H9 (cell line): ENCODE data around the gene TRIM65. TPM values are rescaled to one million over a fixed set of nuclear protein-coding genes. Genes with fewer than 3 reads are reported as not detected.

ENCODE experiments used
- DNase-seq: peaks from one replicate; pipeline ENCODE4 v3.0.0-alpha.2; 2017
- H2AFZ ChIP-seq: one replicate; pipeline ENCODE4 v1.6.1; 2013; ENCODE audit warnings: mild to moderate bottlenecking, low read length, control low read depth, moderate library complexity
- H2AK5ac ChIP-seq: 2 replicates; pipeline ENCODE4 v1.6.1; 2013; ENCODE audit warnings: low read length, control low read depth, mixed read lengths; ENCODE audit not compliant: insufficient read length
- H2BK120ac ChIP-seq: one replicate; pipeline ENCODE4 v1.6.1; 2013; ENCODE audit warnings: low read depth, mild to moderate bottlenecking, low read length, control low read depth, inconsistent platforms; ENCODE audit not compliant: poor library complexity, severe bottlenecking
- H2BK12ac ChIP-seq: 2 replicates; pipeline ENCODE4 v1.6.1; 2013; ENCODE audit warnings: low read length, control low read depth, mixed read lengths, low read depth; ENCODE audit not compliant: insufficient read length
- H2BK15ac ChIP-seq: 2 replicates; pipeline ENCODE4 v1.6.1; 2013; ENCODE audit warnings: low read depth, low read length, control low read depth
- H2BK20ac ChIP-seq: one replicate; pipeline ENCODE4 v1.6.1; 2013; ENCODE audit warnings: low read depth, mild to moderate bottlenecking, low read length, control low read depth, inconsistent platforms; ENCODE audit not compliant: poor library complexity, severe bottlenecking
- H2BK5ac ChIP-seq: 2 replicates; pipeline ENCODE4 v1.6.1; 2013; ENCODE audit warnings: low read length, control low read depth, mixed read lengths; ENCODE audit not compliant: insufficient read length
- H3K14ac ChIP-seq: 2 replicates; pipeline ENCODE4 v1.6.1; 2013; ENCODE audit warnings: low read length, control low read depth; ENCODE audit not compliant: insufficient read depth
- H3K18ac ChIP-seq: 2 replicates; pipeline ENCODE4 v1.6.1; 2013; ENCODE audit warnings: low read depth, mild to moderate bottlenecking, mixed read lengths, low read length, control low read depth; ENCODE audit not compliant: insufficient read length
- H3K23ac ChIP-seq: 2 replicates; pipeline ENCODE4 v1.6.1; 2013; ENCODE audit warnings: low read length, control low read depth, mixed read lengths, low read depth; ENCODE audit not compliant: insufficient read length
- H3K23me2 ChIP-seq: 2 replicates; pipeline ENCODE4 v1.6.1; 2013; ENCODE audit warnings: low read depth, mild to moderate bottlenecking, mixed read lengths, low read length, control low read depth; ENCODE audit not compliant: insufficient read length, poor library complexity, severe bottlenecking
- H3K27ac ChIP-seq: 2 replicates; pipeline ENCODE4 v1.5.1; 2013; ENCODE audit warnings: low read length, control low read depth, mixed read lengths, low read depth; ENCODE audit not compliant: insufficient read length
- H3K27me3 ChIP-seq: 2 replicates; pipeline ENCODE4 v1.6.1; 2013; ENCODE audit warnings: low read length, control low read depth, inconsistent platforms; ENCODE audit not compliant: insufficient read depth
- H3K4ac ChIP-seq: 2 replicates; pipeline ENCODE4 v1.6.1; 2013; ENCODE audit warnings: low read depth, mild to moderate bottlenecking, control low read depth, inconsistent platforms, low read length, moderate library complexity
- H3K4me1 ChIP-seq: 2 replicates; pipeline ENCODE4 v1.6.1; 2013; ENCODE audit warnings: low read length, control low read depth, inconsistent platforms; ENCODE audit not compliant: insufficient read depth
- H3K4me2 ChIP-seq: 2 replicates; pipeline ENCODE4 v1.6.1; 2013; ENCODE audit warnings: low read length, control low read depth, mixed read lengths; ENCODE audit not compliant: insufficient read length, insufficient read depth
- H3K56ac ChIP-seq: 2 replicates; pipeline ENCODE4 v1.6.1; 2013; ENCODE audit warnings: low read depth, mild to moderate bottlenecking, mixed read lengths, low read length, control low read depth; ENCODE audit not compliant: insufficient read length
- H3K79me1 ChIP-seq: 2 replicates; pipeline ENCODE4 v1.6.1; 2013; ENCODE audit warnings: low read depth, mild to moderate bottlenecking, moderate library complexity, low read length, control low read depth, inconsistent platforms; ENCODE audit not compliant: insufficient read depth, poor library complexity, severe bottlenecking
- H3K79me2 ChIP-seq: 2 replicates; pipeline ENCODE4 v1.6.1; 2013; ENCODE audit warnings: low read length, control low read depth, inconsistent platforms; ENCODE audit not compliant: insufficient read depth
- H3K9ac ChIP-seq: 2 replicates; pipeline ENCODE4 v1.6.1; 2013; ENCODE audit warnings: low read length, control low read depth, mixed read lengths; ENCODE audit not compliant: insufficient read length; ENCODE audit errors: extremely low read depth
- H3K9me3 ChIP-seq: one replicate; pipeline ENCODE4 v1.6.1; 2013; ENCODE audit warnings: low read depth, low read length, inconsistent platforms; ENCODE audit not compliant: control insufficient read depth
- H3T11ph ChIP-seq: one replicate; pipeline ENCODE4 v1.6.1; 2013; ENCODE audit warnings: mild to moderate bottlenecking, low read length, control low read depth, inconsistent platforms
- H4K20me1 ChIP-seq: one replicate; pipeline ENCODE4 v1.6.1; 2013; ENCODE audit not compliant: control insufficient read depth, insufficient read length, insufficient read depth
- H4K5ac ChIP-seq: 2 replicates; pipeline ENCODE4 v1.6.1; 2013; ENCODE audit warnings: low read depth, mild to moderate bottlenecking, mixed read lengths, low read length, control low read depth; ENCODE audit not compliant: insufficient read length
- H4K8ac ChIP-seq: replicated peaks from 2 replicates; pipeline ENCODE4 v1.6.1; 2013; ENCODE audit warnings: low read length, control low read depth, mixed read lengths, low read depth; ENCODE audit not compliant: insufficient read length
- H4K91ac ChIP-seq: 2 replicates; pipeline ENCODE4 v1.6.1; 2013; ENCODE audit warnings: low read depth, mild to moderate bottlenecking, moderate library complexity, mixed read lengths, low read length, control low read depth; ENCODE audit not compliant: insufficient read length
- H3K27ac Mint-ChIP-seq, 3 experiments: 2 replicates in 2 of 3; 3 replicates in 1 of 3; pipeline ENCODE4 v1.8.0; 2020 to 2021; ENCODE audit warnings: mixed read lengths in 3 of 3, mild to moderate bottlenecking in 1 of 3, moderate library complexity in 1 of 3
- H3K27me3 Mint-ChIP-seq: 2 replicates; pipeline ENCODE4 v1.8.0; 2021; ENCODE audit warnings: low read depth, mild to moderate bottlenecking, moderate library complexity, mixed read lengths
- H3K36me3 Mint-ChIP-seq, 3 experiments: 2 replicates in 2 of 3; 3 replicates in 1 of 3; pipeline ENCODE4 v1.8.0; 2020 to 2021; ENCODE audit warnings: low read depth in 3 of 3, mixed read lengths in 3 of 3; ENCODE audit not compliant: insufficient read depth in 1 of 3
- H3K4me1 Mint-ChIP-seq, 2 experiments: 2 replicates each; pipeline ENCODE4 v1.8.0; 2020; ENCODE audit warnings: mixed read lengths in 2 of 2
- H3K4me3 Mint-ChIP-seq, 2 experiments: 2 replicates in 1 of 2; 3 replicates in 1 of 2; pipeline ENCODE4 v1.8.0; 2020 to 2021; ENCODE audit warnings: mild to moderate bottlenecking in 2 of 2, mixed read lengths in 2 of 2, moderate library complexity in 1 of 2
- H3K9me3 Mint-ChIP-seq, 2 experiments: 2 replicates in 1 of 2; 3 replicates in 1 of 2; pipeline ENCODE4 v1.8.0; 2020; ENCODE audit warnings: mild to moderate bottlenecking in 2 of 2, mixed read lengths in 2 of 2, moderate library complexity in 1 of 2
- WGBS: extraction: QIAGEN DNeasy Blood & Tissue Kit; methylation state at CpG from one replicate; pipeline ENCODE4 v1.1.7; 2013; ENCODE audit warnings: missing lambda C conversion rate, low lambda C conversion rate, mixed read lengths; ENCODE audit not compliant: insufficient read length; ENCODE audit errors: extremely low coverage; 5-methylcytosine and 5-hydroxymethylcytosine counted together
- total RNA-seq: library from RNA; stranded (reverse); gene quantifications from 2 replicates; pipeline ENCODE4 v1.2.1, GENCODE V29; 2021
- TF ChIP-seq, protein P1 (sequence below): fragments of 200-600 bp; sonication (generic); conservative IDR thresholded peaks from 3 replicates; pipeline ENCODE4 v1.8.0; 2021; ENCODE audit warnings: antibody characterized with exemption, mild to moderate bottlenecking

TRIM65 gene
- total RNA-seq, 1 experiment from 2014 or later, result 34.1 TPM

DNA sequence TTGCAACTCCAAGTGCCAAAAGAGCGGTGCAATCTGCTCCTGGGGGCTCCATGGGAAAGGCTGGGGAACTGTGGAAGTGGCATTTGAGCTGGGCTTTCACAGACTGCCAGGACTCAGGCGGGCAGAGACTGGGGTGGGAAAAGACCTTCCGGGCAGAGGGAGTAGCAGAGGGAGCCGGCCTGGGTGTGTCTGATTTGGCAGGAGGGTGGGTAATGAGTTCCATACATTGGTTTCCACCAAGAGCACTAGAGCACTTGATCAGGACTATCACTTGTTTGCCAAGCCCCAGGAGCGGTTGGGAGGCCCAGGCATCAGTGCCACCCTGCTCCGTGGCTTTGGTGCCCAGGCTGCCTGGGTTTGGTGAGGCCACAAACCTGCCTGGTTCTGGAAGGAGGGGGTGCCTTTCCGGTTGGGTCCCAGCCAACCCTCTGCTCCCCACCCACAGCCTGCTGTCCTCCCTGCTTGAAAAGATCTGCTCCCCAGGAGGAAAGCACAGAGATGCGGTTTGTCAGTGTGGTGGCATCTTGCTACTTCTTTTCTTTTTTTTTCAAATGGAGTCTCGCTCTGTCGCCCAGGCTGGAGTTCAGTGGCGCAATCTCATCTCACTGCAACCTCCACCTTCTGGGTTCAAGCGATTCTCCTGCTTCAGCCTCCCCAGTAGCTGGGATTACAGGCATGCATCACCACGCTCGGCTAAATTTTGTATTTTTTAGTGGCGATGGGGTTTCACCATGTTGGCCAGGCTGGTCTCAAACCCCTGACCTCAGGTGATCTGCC, 14.9 kb downstream of the TRIM65 start:
- H3K9ac ChIP-seq, result no peak overlapping the region
- H3K14ac ChIP-seq, result no peak overlapping the region
- H4K91ac ChIP-seq, result no peak overlapping the region
- no peaks in the 10 kb centered on the region for H4K20me1 ChIP-seq
- H2BK15ac ChIP-seq, result no peak overlapping the region
- no peaks in the 10 kb centered on the region; the same call in 1 of the 2 replicates for H3K27me3 ChIP-seq
- H4K5ac ChIP-seq, result no peak overlapping the region
- no peak overlapping the region for H3K4ac ChIP-seq
- no peak overlapping the region for H3K4me2 ChIP-seq
- TF ChIP-seq, protein P1, sequence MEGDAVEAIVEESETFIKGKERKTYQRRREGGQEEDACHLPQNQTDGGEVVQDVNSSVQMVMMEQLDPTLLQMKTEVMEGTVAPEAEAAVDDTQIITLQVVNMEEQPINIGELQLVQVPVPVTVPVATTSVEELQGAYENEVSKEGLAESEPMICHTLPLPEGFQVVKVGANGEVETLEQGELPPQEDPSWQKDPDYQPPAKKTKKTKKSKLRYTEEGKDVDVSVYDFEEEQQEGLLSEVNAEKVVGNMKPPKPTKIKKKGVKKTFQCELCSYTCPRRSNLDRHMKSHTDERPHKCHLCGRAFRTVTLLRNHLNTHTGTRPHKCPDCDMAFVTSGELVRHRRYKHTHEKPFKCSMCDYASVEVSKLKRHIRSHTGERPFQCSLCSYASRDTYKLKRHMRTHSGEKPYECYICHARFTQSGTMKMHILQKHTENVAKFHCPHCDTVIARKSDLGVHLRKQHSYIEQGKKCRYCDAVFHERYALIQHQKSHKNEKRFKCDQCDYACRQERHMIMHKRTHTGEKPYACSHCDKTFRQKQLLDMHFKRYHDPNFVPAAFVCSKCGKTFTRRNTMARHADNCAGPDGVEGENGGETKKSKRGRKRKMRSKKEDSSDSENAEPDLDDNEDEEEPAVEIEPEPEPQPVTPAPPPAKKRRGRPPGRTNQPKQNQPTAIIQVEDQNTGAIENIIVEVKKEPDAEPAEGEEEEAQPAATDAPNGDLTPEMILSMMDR, result no peak
- H3K18ac ChIP-seq, result no peak overlapping the region
- no peak overlapping the region for H2AFZ ChIP-seq
- H2BK12ac ChIP-seq, result no peak overlapping the region
- H3K79me1 ChIP-seq, result no peaks in the 10 kb centered on the region
- no peak overlapping the region for H3K56ac ChIP-seq
- H4K8ac ChIP-seq, result no peak overlapping the region
- H3K9me3 Mint-ChIP-seq, result no peaks in the 10 kb centered on the region; a peak in 1 of 5 replicates
- no peak overlapping the region for H2BK120ac ChIP-seq
- H3K36me3 Mint-ChIP-seq, result no peaks in the 10 kb centered on the region; a peak in 1 of 7 replicates
- no peak overlapping the region for H3K27ac ChIP-seq
- H3K79me2 ChIP-seq, result no peaks in the 10 kb centered on the region
- no peaks in the 10 kb centered on the region for H3K4me1 ChIP-seq
- no peak for DNase-seq
- no peak overlapping the region for H2AK5ac ChIP-seq
- no peak overlapping the region for H2BK5ac ChIP-seq
- no peak overlapping the region for H3T11ph ChIP-seq
- no peak overlapping the region; a peak in 1 of 7 replicates for H3K27ac Mint-ChIP-seq
- no CpG with 5 or more reads among the region's 15 CpGs for WGBS
- no peak overlapping the region for H2BK20ac ChIP-seq
- H3K27me3 Mint-ChIP-seq, result peaks cover 44% of the 10 kb centered on the region
- peaks cover 8% of the 10 kb centered on the region in 2 experiments for H3K4me1 Mint-ChIP-seq
- H3K4me3 Mint-ChIP-seq, result no peak overlapping the region
- peaks cover 8% of the 10 kb centered on the region for H3K23me2 ChIP-seq
- H3K23ac ChIP-seq, result no peak overlapping the region
- no peaks in the 10 kb centered on the region for H3K9me3 ChIP-seq
